Measurements from ENCODE around the gene GPS1. TPM values are rescaled to one million over a fixed set of nuclear protein-coding genes. Genes with fewer than 3 reads are reported as not detected.

GPS1 gene
- total and polyA plus RNA-seq, 4 donors, result 53.9 to 66.3 (median 58.8) TPM

DNA sequence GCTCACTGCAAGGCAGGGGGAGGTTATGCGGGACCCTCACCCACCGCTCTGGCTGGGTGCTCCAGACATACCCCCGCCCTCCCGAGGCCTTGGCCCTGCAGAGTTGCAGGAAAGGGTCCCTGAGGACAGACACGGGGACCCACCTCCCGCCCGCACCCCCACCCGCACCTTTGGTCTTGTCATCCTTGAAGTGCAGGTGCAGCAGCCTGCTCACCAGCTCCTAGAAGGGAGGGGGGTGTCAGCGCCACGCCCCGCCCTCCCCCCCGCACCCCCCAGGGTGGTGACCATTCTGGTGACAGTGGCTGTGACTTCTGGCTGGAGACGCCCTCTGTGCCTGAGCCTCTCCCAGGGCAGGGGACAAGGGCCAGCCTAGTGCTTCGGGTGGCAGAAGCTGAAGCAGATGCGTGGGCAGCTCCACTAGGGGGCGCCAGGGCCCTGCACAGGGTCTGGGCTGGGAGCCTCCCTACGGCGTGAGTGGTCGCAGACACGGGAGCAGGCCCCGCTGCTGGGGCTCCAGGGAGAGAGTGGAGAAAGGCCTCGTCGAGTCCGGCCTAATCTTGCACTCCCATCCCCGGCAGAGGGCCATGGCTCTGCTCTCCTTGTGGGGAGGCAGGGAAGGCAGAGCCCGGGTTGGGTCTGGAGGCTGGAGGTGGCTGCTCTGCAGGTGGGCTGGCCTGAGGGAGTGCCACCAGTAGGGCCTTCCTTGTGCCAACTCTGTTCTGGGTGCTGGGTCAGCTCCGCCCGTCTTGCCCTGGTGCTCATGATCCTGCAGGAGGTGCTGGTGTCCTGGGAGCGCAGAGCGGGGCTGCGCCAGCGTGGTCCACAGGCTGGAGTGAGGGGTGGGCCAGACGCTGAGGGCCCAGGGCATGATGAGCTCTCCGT lies 31.8 kb upstream of the GPS1 start:
- no peak overlapping the region for H3K4me3 ChIP-seq (ENCODE audit: low read depth in 1 of 3, low read length in 3 of 3)
- no peak overlapping the region for H3K27ac ChIP-seq (ENCODE audit: low read depth in 1 of 2, low read length in 2 of 2)
- no peaks in the 10 kb centered on the region for H3K27me3 ChIP-seq (ENCODE audit: control insufficient read depth in 4 of 4, insufficient read depth in 4 of 4, low read length in 3 of 4)
- H3K9ac ChIP-seq (ENCODE audit: low read depth in 1 of 2, low read length in 2 of 2), result no peak overlapping the region
- peaks cover 13 to 51% (median 36%) of the 10 kb centered on the region in 4 donors for H3K4me1 ChIP-seq (ENCODE audit: control insufficient read depth in 4 of 4, insufficient read depth in 4 of 4, low read length in 3 of 4)
- TF ChIP-seq, protein P1, sequence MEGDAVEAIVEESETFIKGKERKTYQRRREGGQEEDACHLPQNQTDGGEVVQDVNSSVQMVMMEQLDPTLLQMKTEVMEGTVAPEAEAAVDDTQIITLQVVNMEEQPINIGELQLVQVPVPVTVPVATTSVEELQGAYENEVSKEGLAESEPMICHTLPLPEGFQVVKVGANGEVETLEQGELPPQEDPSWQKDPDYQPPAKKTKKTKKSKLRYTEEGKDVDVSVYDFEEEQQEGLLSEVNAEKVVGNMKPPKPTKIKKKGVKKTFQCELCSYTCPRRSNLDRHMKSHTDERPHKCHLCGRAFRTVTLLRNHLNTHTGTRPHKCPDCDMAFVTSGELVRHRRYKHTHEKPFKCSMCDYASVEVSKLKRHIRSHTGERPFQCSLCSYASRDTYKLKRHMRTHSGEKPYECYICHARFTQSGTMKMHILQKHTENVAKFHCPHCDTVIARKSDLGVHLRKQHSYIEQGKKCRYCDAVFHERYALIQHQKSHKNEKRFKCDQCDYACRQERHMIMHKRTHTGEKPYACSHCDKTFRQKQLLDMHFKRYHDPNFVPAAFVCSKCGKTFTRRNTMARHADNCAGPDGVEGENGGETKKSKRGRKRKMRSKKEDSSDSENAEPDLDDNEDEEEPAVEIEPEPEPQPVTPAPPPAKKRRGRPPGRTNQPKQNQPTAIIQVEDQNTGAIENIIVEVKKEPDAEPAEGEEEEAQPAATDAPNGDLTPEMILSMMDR (IDR thresholded peaks at IDR 0.05; ENCODE audit: low read depth, low read length, missing input control), result peak; percentile 67
- TF ChIP-seq RAD21 (IDR thresholded peaks at IDR 0.05) (peak; percentile 56 to 79), HNF4A (conservative IDR thresholded peaks at IDR 0.05) (no peak), JUND (IDR thresholded peaks at IDR 0.05) (no peak), RXRA (IDR thresholded peaks at IDR 0.05) (peak in 1 of 2 donors; percentile 18)
- peak; percentile 79 for DNase-seq (ENCODE audit: low spot score)
- no peaks in the 10 kb centered on the region for H3K36me3 ChIP-seq (ENCODE audit: control insufficient read depth in 4 of 4, insufficient read depth in 3 of 4, low read depth in 1 of 4, low read length in 3 of 4)
- no peaks in the 10 kb centered on the region for H3K9me3 ChIP-seq (ENCODE audit: control insufficient read depth in 4 of 4, low read length in 3 of 4)
- WGBS, result 60% methylated on average over 34 of the region's 34 CpGs

DNA sequence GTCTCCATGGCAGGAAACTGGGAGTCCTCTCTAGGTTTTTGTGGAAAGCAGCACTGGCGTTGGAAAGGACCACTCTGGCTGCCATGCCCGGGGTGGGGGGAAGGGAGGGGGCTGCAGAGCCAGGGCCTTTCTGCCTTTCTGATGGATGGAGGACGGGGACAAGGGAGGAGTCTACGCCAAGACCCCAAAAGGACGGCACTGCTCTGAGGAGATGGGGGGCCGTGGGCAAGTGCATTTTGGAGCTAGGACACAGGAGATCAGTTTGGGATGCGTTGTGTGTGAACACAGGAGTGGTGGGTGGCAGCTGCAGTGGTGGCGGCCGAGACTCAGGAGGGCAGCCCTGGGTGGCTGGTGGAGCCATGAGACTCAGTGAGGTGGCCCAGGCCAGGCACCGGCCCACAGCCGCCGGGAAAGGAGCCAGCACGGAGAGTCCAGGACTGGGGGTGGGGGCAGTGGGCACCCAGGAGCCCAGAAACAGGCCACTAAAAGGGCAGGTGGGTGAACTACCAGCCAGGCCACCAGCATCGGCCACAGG lies 31.1 kb upstream of the GPS1 start:
- H3K9me3 ChIP-seq (ENCODE audit: control insufficient read depth in 4 of 4, low read length in 3 of 4), result no peaks in the 10 kb centered on the region
- no peaks in the 10 kb centered on the region for H3K27me3 ChIP-seq (ENCODE audit: control insufficient read depth in 4 of 4, insufficient read depth in 4 of 4, low read length in 3 of 4)
- H3K4me1 ChIP-seq (ENCODE audit: control insufficient read depth in 4 of 4, insufficient read depth in 4 of 4, low read length in 3 of 4), result peaks cover 13 to 55% (median 37%) of the 10 kb centered on the region in 4 donors
- H3K36me3 ChIP-seq (ENCODE audit: control insufficient read depth in 4 of 4, insufficient read depth in 3 of 4, low read depth in 1 of 4, low read length in 3 of 4), result no peaks in the 10 kb centered on the region
- no peak overlapping the region for H3K9ac ChIP-seq (ENCODE audit: low read depth in 1 of 2, low read length in 2 of 2)
- no peak overlapping the region for H3K4me3 ChIP-seq (ENCODE audit: low read depth in 1 of 3, low read length in 3 of 3)
- no peak for TF ChIP-seq FOXA1 (IDR thresholded peaks at IDR 0.05)
- no peak for TF ChIP-seq NR2F2 (IDR thresholded peaks at IDR 0.05)
- TF ChIP-seq, protein P2, sequence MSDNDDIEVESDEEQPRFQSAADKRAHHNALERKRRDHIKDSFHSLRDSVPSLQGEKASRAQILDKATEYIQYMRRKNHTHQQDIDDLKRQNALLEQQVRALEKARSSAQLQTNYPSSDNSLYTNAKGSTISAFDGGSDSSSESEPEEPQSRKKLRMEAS (IDR thresholded peaks at IDR 0.05), result no peak
- TF ChIP-seq, protein P1 (IDR thresholded peaks at IDR 0.05; ENCODE audit: low read depth, low read length, missing input control), result no peak
- no peak for TF ChIP-seq RXRA (IDR thresholded peaks at IDR 0.05)
- TF ChIP-seq HNF4A (conservative IDR thresholded peaks at IDR 0.05), result no peak
- no peak for TF ChIP-seq RAD21 (IDR thresholded peaks at IDR 0.05)
- DNase-seq (ENCODE audit: low spot score), result no peak
- 66% methylated on average over 14 of the region's 14 CpGs for WGBS
- H3K27ac ChIP-seq (ENCODE audit: low read depth in 1 of 2, low read length in 2 of 2), result no peak overlapping the region

DNA sequence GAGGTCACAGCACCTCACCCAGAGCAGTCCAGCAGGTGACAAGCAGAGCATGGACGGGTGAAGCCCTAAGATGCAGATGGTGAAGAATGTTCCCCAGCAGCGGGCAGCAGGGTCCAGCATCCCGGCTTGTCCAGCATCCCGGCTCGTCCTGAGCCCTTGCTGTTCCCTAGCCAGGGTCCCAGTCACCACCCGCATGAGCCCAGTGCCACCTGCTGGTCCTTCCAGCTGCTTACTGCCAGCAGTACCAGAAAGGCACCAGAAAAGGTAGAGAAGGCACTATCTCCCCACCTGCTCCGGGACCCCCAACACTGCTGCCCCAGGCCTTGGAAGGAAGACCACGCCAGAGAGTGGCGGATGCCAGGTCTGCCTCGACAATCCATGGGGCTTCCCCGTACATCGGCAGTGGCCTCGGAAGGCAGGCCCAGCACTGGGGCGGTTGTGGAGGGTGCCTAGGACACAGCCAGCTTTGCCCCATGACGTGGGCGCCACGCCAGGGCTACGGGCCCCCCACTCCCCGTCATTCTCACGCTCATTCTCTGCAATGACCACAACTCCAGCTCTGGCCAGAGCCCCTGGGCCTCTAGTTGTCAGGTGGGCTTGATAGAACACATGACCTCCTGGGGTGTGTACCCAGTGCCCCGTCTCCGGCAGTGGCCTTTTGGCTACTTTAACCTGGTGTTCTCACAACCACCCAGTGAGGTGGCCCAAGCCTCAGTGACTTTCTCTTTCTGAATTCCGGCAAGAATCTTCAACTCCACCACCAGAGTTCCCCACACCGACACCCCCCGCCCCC lies 30.4 kb upstream of the GPS1 start:
- Histone ChIP-seq H3K4me3 (ENCODE audit: low read depth in 1 of 3, low read length in 3 of 3) (peak overlapping the region in 2 of 3 donors; percentile 64 to 80), H3K9me3 (ENCODE audit: control insufficient read depth in 4 of 4, low read length in 3 of 4) (no peaks in the 10 kb centered on the region), H3K36me3 (ENCODE audit: control insufficient read depth in 4 of 4, insufficient read depth in 3 of 4, low read depth in 1 of 4, low read length in 3 of 4) (no peaks in the 10 kb centered on the region), H3K27me3 (ENCODE audit: control insufficient read depth in 4 of 4, insufficient read depth in 4 of 4, low read length in 3 of 4) (no peaks in the 10 kb centered on the region), H3K9ac (ENCODE audit: low read depth in 1 of 2, low read length in 2 of 2) (peak overlapping the region; percentile 6 to 55), H3K27ac (ENCODE audit: low read depth in 1 of 2, low read length in 2 of 2) (peak overlapping the region; percentile 15 to 60), H3K4me1 (ENCODE audit: control insufficient read depth in 4 of 4, insufficient read depth in 4 of 4, low read length in 3 of 4) (peaks cover 17 to 59% (median 41%) of the 10 kb centered on the region in 4 donors)
- peak; percentile 63 for DNase-seq (ENCODE audit: low spot score)
- WGBS, result 21% methylated on average over 25 of the region's 25 CpGs
- TF ChIP-seq, protein P1 (IDR thresholded peaks at IDR 0.05; ENCODE audit: low read depth, low read length, missing input control), result peak; percentile 80
- TF ChIP-seq HNF4G (IDR thresholded peaks at IDR 0.05) (no peak), RAD21 (IDR thresholded peaks at IDR 0.05) (peak; percentile 93 to 97)

Data from liver (tissue), 9 donors.